NT2/D1 (cell line): ENCODE measurements around the gene HAUS6.

ENCODE experiments used
- SUZ12 ChIP-seq: IDR thresholded peaks from 2 replicates; pipeline ENCODE4 v1.6.1; 2011; ENCODE audit not compliant: insufficient read length, insufficient read depth; ENCODE audit errors: extremely low read depth
- YY1 ChIP-seq: IDR thresholded peaks from 2 replicates; pipeline ENCODE4 v1.6.1; 2011; ENCODE audit not compliant: insufficient read length, insufficient read depth
- ZNF274 ChIP-seq: IDR thresholded peaks from 2 replicates; pipeline ENCODE4 v1.6.1; 2011; ENCODE audit warnings: mild to moderate bottlenecking, low read depth, low read length

GRCh38 chr9:19119246-19119645 is 16.5 kb upstream of the HAUS6 start:
- no peak for TF ChIP-seq YY1
- no peak for TF ChIP-seq SUZ12
- TF ChIP-seq ZNF274, result no peak
